HG03095 (cell line): ENCODE results near the gene CRTAP.
"Not testable (repeated sequence)": the region's sequence is repeated elsewhere in the genome, so short reads cannot be mapped to it uniquely, and the experiment has no call there.

Experiments
- ATAC-seq: cut with Tn5 transposase; IDR thresholded peaks from one replicate; pipeline ENCODE4 v1.9.1; 2021; ENCODE audit warnings: moderate library complexity; ENCODE audit not compliant: unreplicated experiment

CRTAP gene

GRCh38 chr3:33113772-33114621 is at the start of gene CRTAP:
Gene CRTAP (plus strand): TSS chr3:33114014. CDS start chr3:33114078, 64 bp downstream.
- ATAC-seq: peak; percentile 76

- ATAC-seq: no peak
Observed at GRCh38 chr3:33064929-33065328, 48.9 kb upstream of the CRTAP start.

- no peak for ATAC-seq
Observed at GRCh38 chr3:33067484-33067883, 46.3 kb upstream of the CRTAP start.

- not testable (repeated sequence) for ATAC-seq
Observed at GRCh38 chr3:33069862-33070261, 44.0 kb upstream of the CRTAP start.

- ATAC-seq: no peak
Observed at GRCh38 chr3:33071181-33071580, 42.6 kb upstream of the CRTAP start.

- no peak for ATAC-seq
Observed at GRCh38 chr3:33071946-33072345, 41.9 kb upstream of the CRTAP start.

- peak; percentile 57 for ATAC-seq
Observed at GRCh38 chr3:33074217-33075067, 39.4 kb upstream of the CRTAP start.

GRCh38 chr3:33075995-33076394 is 37.8 kb upstream of the CRTAP start:
- ATAC-seq: no peak

- no peak for ATAC-seq
Observed at GRCh38 chr3:33076952-33077351, 36.9 kb upstream of the CRTAP start.

- ATAC-seq: no peak
Observed at GRCh38 chr3:33077976-33078375, 35.8 kb upstream of the CRTAP start.

- not testable (repeated sequence) for ATAC-seq
Observed at GRCh38 chr3:33079813-33080212, 34.0 kb upstream of the CRTAP start.

- ATAC-seq: no peak
Observed at GRCh38 chr3:33081812-33082211, 32.0 kb upstream of the CRTAP start.

GRCh38 chr3:33083958-33084357 is 29.9 kb upstream of the CRTAP start:
- ATAC-seq: no peak

- ATAC-seq: no peak
Observed at GRCh38 chr3:33088691-33089090, 25.1 kb upstream of the CRTAP start.

GRCh38 chr3:33089515-33089914 is 24.3 kb upstream of the CRTAP start:
- peak; percentile 96 for ATAC-seq

- no peak for ATAC-seq
Observed at GRCh38 chr3:33091746-33092145, 22.1 kb upstream of the CRTAP start.

GRCh38 chr3:33092496-33093254 is 21.1 kb upstream of the CRTAP start:
- no peak for ATAC-seq

- no peak for ATAC-seq
Observed at GRCh38 chr3:33093847-33094246, 20.0 kb upstream of the CRTAP start.

GRCh38 chr3:33095436-33095835 is 18.4 kb upstream of the CRTAP start:
- no peak for ATAC-seq

GRCh38 chr3:33096093-33096868 is 17.5 kb upstream of the CRTAP start:
- ATAC-seq: peak; percentile 51
